GM18870 (cell line): ENCODE data around the gene SKI.
"Not testable (repeated sequence)": the region's sequence is repeated elsewhere in the genome, so short reads cannot be mapped to it uniquely, and the experiment has no call there.

Experiments used
- ATAC-seq: cut with Tn5 transposase; IDR thresholded peaks from one replicate; pipeline ENCODE4 v1.9.1; 2021; ENCODE audit warnings: moderate library complexity; ENCODE audit not compliant: unreplicated experiment

The SKI gene

DNA sequence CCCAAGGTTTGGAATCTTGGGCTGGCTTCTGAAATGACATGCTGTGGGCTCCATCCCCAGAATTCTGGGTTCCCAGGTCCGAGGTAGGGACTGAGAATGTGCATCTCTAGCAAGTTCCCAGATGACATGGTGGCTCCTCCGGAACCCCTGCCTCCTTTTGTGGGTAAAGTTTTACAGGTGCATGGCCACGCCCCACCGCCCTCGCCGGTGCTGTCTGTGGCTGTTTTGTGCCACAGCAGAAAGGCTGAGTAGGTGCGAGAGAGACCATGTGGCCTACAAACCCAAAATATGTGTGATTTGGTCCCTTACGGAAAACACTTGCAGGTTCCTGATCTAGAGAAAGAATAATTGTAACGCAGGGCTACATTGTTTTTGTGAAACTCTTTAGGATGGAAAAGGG lies 30.9 kb downstream of the SKI start:
- ATAC-seq = no peak

- ATAC-seq = no peak
Measured at GRCh38 chr1:2259668-2260402, 31.7 kb downstream of the SKI start.

DNA sequence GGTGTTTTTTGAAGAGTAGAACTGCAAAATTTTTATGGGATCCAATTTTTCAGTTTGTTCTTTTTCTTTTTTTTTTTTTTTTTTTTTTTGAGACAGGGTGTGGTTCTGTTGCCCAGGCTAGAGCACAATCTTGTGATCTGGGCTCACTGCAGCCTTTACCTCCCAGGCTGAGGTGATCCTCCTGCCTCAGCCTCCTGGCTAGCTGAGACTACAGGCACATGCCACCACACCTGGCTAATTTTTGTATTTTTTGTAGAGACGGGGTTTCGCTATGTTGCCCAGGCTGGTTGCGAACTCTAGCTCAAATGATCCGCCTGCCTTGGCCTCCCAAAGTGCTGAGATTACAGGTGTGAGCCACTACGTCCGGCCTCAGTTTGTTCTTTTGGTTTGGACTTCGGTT lies 32.4 kb downstream of the SKI start:
- not testable (repeated sequence) for ATAC-seq

DNA sequence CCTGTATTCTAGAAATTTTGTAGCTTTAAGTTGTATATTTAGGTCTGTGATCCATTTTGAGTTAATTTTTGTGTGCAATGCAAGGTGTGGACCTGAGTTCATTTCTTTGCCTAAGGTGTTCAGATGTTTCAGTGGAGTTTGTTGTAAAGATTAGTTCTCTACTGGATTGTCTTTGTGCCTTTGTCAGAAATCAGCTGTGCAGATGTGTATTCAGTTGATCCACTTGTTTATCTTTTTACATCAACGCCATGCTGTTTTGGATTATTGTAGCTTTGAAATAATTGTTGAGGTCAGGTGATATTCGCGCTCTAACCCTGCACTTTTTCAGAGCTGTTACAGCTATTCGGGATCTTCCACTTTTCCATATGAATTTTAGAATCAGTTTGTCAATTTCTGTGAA lies 32.8 kb downstream of the SKI start:
- ATAC-seq = no peak

- not testable (repeated sequence) for ATAC-seq
Measured at GRCh38 chr1:2261476-2262395, 33.6 kb downstream of the SKI start.

DNA sequence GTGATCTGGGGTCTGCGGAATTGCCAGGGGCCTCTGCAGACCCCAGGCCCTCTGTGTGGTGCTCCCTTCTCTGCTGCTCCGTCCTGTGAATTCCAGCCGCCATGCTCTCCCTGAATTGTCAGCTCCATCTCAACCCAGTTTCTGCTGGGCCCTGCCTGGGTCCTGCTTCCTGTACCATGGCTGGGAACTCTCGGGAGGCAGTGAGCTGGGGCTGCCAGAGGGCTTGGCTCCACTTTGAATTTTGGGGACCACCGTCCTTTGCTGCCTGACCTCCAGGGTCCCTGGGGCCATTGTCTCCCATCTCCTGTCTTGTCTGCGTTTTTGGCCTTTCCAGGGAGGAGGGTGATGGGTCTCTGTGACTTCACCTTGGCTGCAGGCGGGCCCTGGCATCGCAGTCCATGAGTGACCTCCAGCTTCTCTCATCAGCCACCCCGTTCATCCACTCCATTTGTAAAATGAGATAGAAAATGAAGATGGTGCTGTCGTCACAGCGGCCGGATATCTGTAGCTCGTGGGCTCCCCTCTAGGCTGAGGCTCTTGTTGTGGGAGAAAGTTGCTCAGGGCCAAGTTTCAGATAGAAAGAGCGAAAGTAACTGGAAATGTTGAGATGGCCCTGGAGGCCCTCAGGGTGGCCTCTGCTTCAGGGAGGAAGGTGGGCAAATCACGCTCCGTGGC lies 38.3 kb downstream of the SKI start:
- no peak for ATAC-seq

DNA sequence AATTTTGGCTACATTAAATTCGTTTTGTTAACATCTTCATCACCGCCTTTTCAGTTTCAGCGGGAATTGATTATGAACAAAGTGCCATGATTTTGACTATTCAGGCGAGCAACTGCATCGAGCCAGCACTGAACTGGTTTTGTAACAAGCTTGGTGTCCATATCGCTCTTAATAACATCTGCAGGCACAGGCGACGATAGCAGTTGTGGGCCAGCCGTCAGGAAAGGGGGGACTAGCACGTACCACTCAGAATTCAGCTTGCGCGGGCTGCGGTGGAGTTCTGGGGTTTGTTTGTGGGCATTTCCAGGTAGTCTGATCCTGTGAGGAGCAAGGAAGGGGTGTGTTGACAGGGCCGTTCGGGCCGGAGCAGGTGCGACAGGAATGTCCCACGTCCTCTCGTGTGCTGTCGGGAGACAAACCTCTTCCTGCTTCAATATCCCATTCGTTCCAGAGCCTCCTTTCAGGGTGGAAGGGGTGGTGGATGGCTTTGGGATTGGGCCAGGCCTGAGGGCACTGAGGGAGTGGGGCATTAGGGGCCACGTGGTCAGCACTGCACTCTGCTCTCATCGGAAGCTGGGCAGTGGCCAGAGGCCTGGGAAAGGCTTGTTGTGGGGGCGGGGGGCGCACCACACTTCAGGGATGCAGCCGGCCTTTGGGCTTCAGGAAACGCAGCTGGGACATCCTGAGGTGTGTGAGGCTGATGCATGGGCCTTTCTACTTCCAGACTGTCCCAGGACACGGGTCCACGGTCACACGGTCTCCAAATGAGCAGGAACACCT lies 39.1 kb downstream of the SKI start:
- no peak for ATAC-seq

DNA sequence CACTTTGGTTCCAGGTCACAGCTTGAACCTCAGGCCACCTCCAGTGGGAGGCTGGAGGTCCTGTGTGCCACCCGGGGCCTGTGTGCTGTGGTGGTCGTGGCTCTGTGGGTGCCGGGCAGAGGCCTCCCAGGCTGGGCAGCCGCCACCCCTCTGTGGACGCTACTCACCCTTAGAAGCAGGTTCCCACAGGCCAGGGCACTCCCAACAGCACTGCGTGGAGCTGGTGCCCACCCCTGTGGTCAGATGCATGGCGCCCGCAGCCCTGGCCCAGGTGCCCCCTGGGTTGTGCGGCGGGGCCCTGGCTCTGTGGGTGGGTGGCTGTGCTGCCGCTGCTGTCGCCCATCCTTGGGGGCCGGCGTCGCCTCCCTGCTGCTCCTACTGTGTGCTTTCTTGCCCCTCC lies 39.7 kb downstream of the SKI start:
- no peak for ATAC-seq

- no peak for ATAC-seq
Measured at GRCh38 chr1:2268285-2269056, 40.4 kb downstream of the SKI start.

- no peak for ATAC-seq
Measured at GRCh38 chr1:2269193-2269921, 41.2 kb downstream of the SKI start.

DNA sequence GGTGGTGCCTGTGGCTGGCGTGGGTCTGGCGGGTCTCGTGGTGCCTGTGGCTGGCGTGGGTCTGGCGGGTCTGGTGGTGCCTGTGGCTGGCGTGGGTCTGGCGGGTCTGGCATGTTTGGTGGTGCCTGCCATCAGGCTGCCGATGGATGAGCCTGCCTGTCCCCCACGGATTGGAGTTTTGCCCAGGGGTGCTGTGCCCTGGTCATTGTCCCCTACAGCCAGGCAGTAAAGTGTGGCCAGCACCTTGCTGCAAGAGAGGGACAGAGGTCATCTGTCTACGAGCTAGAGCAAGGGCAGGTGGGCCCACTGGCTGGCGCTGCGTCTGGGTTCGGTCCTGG lies 41.8 kb downstream of the SKI start:
- ATAC-seq = no peak

DNA sequence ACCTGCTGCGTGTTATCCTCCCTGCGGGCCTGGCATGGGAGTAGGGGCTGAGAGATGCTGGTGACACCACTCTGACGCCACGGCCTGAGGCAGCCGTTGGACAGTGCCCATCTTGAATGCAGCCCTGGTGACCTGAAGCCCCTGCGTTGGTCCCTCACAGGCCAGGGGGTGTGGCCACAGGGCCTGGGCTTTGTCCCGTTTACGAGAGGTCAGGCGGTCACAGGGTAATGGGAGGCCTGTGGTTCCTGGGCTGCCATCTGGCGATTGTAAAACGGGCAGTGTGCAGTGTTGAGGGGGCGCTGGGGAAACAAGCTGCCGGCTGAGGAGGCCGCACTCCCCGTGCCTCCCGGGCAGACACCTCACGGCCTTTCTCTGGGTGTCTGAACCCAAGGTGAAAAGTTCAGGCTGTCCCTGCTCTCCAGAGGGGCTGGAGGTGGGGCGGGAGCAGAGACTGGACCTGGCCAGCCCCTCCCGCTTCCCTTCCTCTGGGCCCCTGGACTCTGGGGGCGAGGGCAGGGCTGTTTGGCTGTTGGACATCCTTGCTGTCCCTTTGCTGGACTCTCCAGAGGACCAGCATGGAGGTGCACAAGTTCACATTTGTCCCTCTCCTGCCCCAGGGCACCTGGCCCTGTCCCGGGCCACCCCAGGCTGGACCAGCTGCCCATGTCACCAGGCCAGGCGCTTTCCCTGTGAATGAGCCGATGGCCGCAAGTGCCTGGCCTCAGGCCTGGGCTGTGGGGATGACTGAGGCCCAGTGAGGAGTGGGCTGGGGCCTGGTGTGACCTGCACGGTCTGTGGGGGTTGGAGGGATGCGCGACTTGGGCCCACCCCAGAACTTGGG lies 42.4 kb downstream of the SKI start:
- ATAC-seq = no peak

DNA sequence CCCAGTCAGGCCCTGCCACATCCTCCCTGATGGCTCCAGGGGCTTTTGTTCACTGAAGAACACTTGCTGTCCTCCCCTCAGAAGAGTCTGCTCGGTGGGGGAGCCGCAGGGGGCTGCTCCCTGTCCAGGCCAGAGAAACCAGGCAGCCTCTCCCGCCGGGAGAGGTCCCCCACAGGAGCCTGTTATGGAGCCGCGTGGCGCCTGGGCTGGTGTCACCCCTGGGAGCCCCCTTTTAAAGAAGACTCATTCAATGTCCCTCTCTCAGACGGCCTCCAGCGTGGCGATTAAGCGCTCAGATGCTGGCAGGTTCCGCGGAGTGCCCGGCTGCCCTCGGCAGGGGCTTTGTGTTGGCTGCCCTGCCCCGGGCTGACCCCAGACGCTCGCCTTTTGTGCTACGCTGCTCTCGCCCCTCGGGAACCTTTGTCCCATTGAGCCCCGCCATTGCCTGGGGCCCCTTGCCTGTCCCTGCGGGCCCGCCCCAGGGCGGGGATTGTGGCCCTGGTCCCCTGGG lies 43.1 kb downstream of the SKI start:
- ATAC-seq = no peak

DNA sequence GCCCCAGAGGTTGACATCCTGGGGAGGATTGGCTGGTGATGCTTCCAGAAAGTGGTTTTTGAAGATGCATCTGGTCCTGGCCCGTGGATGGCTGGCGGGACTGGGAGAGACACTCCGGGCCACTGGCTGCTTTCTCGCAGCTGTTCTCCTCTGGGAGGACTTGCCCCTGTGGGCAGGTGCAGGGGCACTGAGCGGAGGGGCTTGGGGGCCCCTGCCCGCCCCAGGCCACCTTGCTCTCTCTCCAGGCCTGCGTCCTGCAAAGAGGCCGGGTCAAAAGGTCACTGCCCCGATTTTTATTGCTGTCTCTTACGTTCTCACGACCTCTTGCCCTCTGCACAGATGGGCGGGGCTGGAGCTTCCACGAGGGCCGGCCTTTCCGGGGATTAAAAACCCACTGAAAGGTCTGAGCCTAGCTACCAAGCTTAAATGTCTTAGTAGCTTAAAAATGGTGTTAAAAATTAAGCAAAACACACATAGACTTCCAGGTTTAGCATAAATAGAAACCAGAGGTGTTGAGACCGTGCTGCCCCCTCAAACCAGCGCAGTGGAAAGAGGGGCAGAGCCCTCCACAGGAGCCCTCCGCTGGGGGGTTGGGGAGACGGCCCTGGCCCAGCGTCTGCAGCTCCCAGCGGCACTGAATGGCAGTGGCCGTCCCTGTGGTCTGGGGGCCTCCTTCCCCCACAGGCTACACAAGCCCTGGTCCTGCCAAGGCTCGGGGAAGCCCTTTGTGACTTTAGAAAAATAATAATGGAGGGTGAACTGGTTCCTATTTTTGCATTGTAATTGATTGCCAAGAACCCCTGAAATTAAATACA lies 43.9 kb downstream of the SKI start:
- ATAC-seq = no peak

DNA sequence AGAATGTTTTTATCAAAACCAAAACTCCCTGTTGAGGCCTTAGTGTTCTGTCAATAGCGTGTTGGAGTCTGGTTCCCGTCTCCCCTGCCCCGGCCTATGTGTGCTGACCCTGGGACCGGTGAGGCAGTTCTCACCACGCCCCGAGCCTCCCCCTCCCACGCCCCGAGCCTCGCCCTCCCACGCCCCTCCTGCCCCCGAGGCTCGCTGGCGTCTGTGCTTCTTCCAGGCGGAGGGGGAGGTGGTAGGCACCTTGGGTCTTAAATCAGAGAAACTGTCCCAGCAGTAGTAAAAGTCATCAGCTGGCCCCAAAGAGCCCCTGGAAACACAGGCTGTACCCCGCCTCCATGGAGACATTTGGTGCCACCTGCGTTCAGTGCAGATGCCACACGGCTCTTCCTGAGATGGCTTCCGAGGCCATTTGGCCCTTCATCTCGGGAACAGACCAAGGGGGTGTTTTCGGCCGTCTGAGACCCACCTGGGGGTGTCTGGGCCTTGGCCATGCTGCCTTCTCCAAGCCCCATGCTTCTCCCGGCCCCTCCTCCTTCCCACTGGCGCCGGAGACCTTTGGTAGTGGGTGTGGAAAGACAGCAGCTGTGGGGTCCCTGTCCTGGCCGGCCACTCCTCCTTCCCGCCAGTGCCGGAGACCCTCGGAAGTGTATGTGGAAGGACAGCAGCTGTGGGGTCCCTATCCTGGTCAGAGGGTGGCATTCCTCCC lies 44.7 kb downstream of the SKI start:
- ATAC-seq = no peak

GRCh38 chr1:2273401-2274090 lies 45.4 kb downstream of the SKI start:
- no peak for ATAC-seq
